Measurements from ENCODE around the gene NLGN4Y. TPM values are rescaled to one million over a fixed set of nuclear protein-coding genes. Genes with fewer than 3 reads are reported as not detected.

NLGN4Y gene
- polyA plus RNA-seq, 1 of the 3 experiments (the other 2 are of a cell fraction): not detected

- no peak for TF ChIP-seq MEF2A (IDR thresholded peaks at IDR 0.05; ENCODE audit: borderline replicate concordance, low read depth)
- no peak for TF ChIP-seq USF2 (IDR thresholded peaks at IDR 0.05; ENCODE audit: borderline replicate concordance, low read depth, low read length)
- TF ChIP-seq POLR2AphosphoS5 (IDR thresholded peaks at IDR 0.05; ENCODE audit: low read depth, low read length): no peak
- no CpG with 5 or more reads among the region's 2 CpGs for WGBS (ENCODE audit: low lambda C conversion rate)
- H3K9ac ChIP-seq: no peak overlapping the region
Measured at GRCh38 chrY:14825728-14826127, 301.4 kb downstream of the NLGN4Y start.

GRCh38 chrY:14828531-14828930 is 304.2 kb downstream of the NLGN4Y start:
- WGBS (ENCODE audit: low lambda C conversion rate): no CpG with 5 or more reads among the region's 5 CpGs
- Histone ChIP-seq H3K27ac (ENCODE audit: low read depth in 2 of 2, low read length in 1 of 2) (no peak overlapping the region), H3K9me3 (no peaks in the 10 kb centered on the region), H3K4me2 (no peak overlapping the region), H3K4me1 (ENCODE audit: control insufficient read depth in 1 of 2, insufficient read depth in 2 of 2, low read depth in 1 of 2, low read length in 1 of 2) (no peaks in the 10 kb centered on the region), H3K27me3 (ENCODE audit: insufficient read depth) (no peaks in the 10 kb centered on the region), H2AFZ (ENCODE audit: low read depth) (no peak overlapping the region), H3K79me2 (ENCODE audit: insufficient read depth) (no peaks in the 10 kb centered on the region), H3F3A (replicated peaks; ENCODE audit: insufficient read depth) (no peaks in the 10 kb centered on the region), H3K9me2 (no peaks in the 10 kb centered on the region), H3K36me3 (replicated peaks in 1 of 2; ENCODE audit: control insufficient read depth in 1 of 2, insufficient read depth in 2 of 2, low read length in 1 of 2) (no peaks in the 10 kb centered on the region), H3K9ac (no peak overlapping the region), H4K20me1 (ENCODE audit: insufficient read depth) (no peaks in the 10 kb centered on the region), H3K4me3 (ENCODE audit: low read depth in 2 of 2, low read length in 1 of 2) (no peak overlapping the region)
- ChIA-PET POLR2A (no interaction called here), CTCF (no interaction called here)
- TF ChIP-seq EZH2phosphoT487 (IDR thresholded peaks at IDR 0.05; ENCODE audit: borderline replicate concordance, low read depth): no peak
- TF ChIP-seq YY1 (IDR thresholded peaks at IDR 0.05; ENCODE audit: low read depth): no peak
- TF ChIP-seq EP300 (IDR thresholded peaks at IDR 0.05; ENCODE audit: borderline replicate concordance in 1 of 2, low read depth in 1 of 2, low read length in 1 of 2): no peak
- no peak for TF ChIP-seq FOSL2 (IDR thresholded peaks at IDR 0.05; ENCODE audit: borderline replicate concordance, low read depth)
- no peak for TF ChIP-seq GABPA (IDR thresholded peaks at IDR 0.05; ENCODE audit: low read depth)
- no peak for TF ChIP-seq USF1 (IDR thresholded peaks at IDR 0.05; ENCODE audit: borderline replicate concordance, low read depth)
- TF ChIP-seq MAX (IDR thresholded peaks at IDR 0.05; ENCODE audit: low read depth): no peak
- TF ChIP-seq TEAD4 (IDR thresholded peaks at IDR 0.05; ENCODE audit: borderline replicate concordance, insufficient read depth): no peak
- DNase-seq: no peak

More at GRCh38 chrY:14825728-14826127, 301.4 kb downstream of the NLGN4Y start:
- Histone ChIP-seq H2AFZ (ENCODE audit: low read depth) (no peak overlapping the region), H3K27ac (ENCODE audit: low read depth in 2 of 2, low read length in 1 of 2) (no peak overlapping the region), H3K4me3 (ENCODE audit: low read depth in 2 of 2, low read length in 1 of 2) (no peak overlapping the region), H3K79me2 (ENCODE audit: insufficient read depth) (no peaks in the 10 kb centered on the region), H3F3A (replicated peaks; ENCODE audit: insufficient read depth) (no peaks in the 10 kb centered on the region), H3K4me1 (ENCODE audit: control insufficient read depth in 1 of 2, insufficient read depth in 2 of 2, low read depth in 1 of 2, low read length in 1 of 2) (no peaks in the 10 kb centered on the region), H3K4me2 (no peak overlapping the region), H3K36me3 (replicated peaks in 1 of 2; ENCODE audit: control insufficient read depth in 1 of 2, insufficient read depth in 2 of 2, low read length in 1 of 2) (no peaks in the 10 kb centered on the region), H4K20me1 (ENCODE audit: insufficient read depth) (no peaks in the 10 kb centered on the region), H3K9me3 (no peaks in the 10 kb centered on the region), H3K9me2 (no peaks in the 10 kb centered on the region), H3K27me3 (ENCODE audit: insufficient read depth) (no peaks in the 10 kb centered on the region)
- CTCF ChIA-PET: no interaction called here
- DNase-seq: no peak
- POLR2A ChIA-PET: no interaction called here
